CD4-positive, alpha-beta T cell treated with Interleukin-15 for 4 hours (primary cell): ENCODE data around the gene RAP1GAP2.

ENCODE experiments used
- DNase-seq: peaks from one replicate; pipeline ENCODE4 v3.0.0-alpha.2; 2020; ENCODE audit warnings: low spot score

The RAP1GAP2 gene

DNA sequence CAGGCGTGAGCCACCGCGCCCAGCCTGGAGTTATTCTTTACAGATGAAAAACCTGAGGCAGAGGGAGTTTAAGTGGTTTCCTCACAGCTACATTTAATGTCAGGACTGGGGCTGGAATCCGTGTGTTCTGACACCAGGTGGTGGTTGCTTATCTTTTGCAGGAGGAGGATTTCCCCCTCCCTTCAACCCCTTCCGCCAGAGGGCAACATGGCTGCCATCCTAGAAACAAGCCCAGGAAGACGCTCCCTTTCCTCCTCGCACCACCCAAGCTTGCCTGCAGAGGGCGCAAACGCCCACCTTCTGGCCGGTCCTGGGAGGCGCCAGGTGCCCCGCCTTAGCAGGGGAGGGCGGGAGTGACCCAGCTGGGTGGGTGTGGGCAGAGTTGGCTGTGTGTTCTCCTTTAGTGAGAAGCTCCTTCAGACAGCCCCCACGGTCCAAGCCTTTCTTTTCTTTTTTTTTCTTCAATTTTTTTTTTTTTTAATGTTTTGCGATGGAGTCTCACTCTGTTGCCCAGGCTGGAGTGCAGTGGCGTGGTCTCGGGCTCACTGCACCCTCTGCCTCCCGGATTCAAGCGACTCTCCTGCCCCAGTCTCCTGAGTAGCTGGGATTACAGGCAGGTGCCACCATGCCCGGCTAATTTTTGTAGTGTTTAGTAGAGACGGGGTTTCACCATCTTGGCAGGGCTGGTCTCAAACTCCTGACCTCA, 9.9 kb upstream of the RAP1GAP2 start:
- peak; percentile 93 for DNase-seq

DNA sequence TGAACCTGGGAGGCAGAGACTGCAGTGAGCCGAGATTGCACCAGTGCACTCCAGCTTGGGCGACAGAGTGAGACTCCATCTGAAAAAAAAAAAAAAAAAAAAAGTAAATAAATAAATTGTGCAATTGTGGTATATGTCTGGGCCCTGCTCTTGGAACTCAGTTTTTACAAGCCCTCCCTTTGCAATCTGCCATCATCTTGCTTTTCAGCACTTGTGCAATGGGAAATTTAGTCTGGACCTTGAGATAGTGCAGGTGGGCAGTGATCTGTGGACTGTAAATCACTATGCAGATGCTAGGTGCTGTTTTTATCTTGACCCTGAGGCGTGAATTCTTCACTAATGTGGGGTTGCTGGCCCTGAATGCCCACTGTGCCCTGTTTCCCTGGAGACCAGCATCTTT, 6.5 kb upstream of the RAP1GAP2 start:
- no peak for DNase-seq

DNA sequence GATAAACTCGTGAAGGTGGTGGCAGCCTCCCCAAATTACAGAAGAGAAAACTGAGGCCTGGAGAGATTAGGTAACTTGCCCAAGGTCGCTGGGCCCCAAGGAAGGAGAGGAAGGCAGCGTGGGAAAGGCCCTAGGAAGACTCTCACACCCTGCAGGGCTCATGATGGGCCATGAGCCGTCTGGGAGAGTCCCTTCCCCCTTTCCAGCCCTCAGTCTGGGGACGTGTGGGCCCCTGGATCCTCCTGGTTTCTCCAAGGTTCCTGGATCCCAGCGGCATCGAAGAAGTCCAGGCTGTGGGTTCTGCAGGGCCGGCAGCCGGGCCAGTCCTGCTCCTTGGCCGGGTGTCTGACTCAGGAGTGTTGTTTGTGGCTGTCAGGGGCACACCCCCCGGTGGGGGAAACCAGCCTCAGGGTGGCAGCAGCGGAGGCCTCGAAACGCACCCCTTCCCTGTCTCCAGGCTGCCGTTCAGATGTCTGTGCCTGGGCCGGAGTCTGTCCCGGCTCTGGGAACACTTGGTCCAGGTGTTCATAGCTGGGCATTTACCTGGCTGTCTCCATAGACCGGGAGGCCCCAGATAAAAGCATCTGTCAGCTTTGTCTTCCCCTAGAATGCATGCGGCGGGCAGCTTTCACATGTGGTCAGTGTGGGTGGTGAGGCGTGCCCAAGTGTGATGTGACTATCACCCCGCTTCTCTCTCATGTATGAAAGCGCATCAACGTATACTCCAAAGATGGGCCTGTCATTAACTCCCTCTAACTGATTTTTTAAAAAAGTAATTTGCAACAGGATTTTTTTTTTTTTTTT, 3.7 kb upstream of the RAP1GAP2 start:
- peak; percentile 69 for DNase-seq

DNA sequence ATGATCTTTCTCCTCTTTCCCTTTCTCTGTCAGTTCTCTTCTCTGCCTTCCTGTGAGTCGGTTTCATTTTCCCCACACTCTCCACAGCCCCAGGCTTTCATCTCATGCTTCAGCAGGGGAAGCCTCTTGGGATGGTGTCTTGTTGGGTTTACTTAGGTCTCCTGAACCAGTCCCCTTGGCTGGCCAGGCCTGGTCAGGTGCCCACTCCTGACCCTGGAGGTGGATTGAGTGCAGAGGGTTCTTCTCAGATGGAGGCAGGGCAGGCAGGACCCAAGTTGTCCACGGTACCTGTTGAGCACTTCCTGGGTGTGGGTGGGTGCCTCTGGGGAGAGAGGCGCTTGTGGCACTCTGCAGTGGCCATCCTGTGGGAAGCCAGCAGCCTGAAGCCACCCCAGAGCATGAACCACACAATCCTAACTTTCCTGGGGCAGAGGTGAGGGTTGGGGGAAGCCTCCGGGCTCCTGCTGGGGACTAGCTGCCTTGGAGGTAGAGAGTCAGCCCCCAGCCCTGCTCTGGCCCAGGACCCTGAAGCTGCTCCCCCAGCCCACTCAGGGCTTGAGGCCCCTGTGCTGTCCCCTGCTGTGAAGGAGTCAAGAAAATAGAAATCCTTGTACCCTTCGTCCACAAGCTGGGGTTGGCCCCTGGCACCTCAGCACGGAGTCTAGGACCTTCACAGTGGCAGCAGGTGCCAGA, 2.0 kb upstream of the RAP1GAP2 start:
- DNase-seq: no peak

DNA sequence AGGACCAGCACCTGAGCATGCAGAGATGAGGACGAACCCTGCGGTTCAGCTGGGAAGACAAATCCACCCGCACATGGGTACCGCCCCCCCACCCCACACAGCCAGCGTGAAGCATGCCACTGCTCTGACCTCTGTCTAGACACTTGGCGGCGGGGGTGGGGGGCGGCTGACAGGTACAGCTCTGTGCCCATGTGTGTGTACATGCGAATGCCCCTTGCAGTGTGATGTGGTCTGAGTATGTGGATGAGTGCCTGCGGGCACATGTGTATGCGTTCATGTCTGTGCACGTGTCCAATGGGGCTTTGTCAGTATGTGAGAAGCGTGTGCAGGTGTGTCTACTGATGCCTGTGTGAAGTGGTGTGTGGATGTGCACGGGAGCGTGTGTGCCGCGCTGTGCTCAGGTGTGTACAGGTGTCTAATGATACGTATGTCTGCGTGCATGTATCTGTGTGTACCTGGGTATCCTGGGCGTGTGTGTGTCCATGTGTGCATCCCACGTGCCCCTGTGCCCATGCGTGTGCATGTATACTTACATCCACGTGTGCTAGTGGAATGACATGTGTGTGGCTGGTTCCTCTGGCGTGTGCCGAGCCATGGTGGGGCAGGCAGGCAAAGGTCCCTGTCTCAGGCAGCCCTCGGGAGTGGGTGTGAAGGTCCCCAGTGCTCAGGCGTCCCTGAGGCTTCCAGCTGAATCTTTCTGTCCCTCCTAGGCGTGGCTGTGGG, 636 bp upstream of the RAP1GAP2 start:
- DNase-seq: no peak

DNA sequence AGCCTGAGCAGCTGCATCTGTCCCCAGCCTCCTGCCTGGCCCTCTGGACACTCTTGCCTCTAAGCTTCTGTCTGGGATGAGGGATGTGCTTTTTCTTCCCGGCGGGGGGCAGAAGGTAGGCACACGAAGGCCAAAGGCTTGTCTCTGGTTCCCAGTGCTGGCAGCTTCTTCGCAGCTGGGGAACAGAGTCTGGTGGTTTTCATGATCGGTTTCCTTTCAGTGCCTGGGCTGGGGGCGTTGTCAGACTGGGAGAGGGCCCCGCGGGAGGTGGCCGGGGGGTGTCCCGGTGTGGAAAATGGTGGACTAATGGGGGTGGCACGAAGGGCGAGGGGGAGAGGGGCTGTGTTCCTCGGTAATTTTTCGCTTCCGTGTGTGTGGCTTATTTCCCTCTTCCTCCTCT, 988 bp downstream of the RAP1GAP2 start:
- no peak for DNase-seq

DNA sequence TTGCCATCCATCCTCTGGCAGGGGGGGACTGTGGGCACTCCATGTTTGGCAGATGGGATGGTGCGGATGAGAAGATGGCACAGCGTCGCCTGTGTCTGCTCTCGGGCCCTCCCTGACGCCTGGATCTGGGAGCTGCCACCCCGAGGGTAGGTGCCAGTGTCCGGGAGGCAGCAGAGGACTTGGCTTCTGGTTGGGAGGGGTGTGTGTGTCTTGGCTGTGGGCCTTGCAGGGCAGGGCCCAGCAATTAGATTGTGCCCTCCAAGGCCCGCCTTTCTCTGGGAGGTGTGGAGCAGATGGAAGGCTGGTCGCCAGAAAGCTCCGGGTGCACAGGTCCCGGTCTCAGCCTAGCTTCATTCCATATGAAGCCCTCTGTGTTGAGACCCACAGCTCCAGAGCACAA, 1.4 kb downstream of the RAP1GAP2 start:
- DNase-seq: no peak

DNA sequence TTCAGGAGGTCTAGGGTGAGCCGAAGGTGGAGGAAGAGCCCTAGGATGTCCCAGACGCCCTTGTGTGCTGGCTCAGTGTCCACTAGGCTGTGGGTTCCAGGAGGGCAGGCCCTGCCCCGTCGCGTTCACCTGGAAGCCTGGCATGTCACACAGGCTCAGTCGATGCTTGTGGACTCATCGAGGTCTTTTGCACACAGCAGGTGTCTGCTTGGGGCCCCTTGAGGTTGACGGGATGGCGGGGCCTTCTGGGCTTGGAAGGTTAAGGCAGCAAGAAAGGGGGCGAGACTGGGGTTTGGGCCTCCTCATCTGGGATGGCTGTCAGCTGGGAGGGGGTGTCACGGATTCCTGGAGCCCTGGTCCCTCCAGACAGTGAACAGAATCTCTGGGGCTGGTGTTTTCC, 1.9 kb downstream of the RAP1GAP2 start:
- DNase-seq: no peak

DNA sequence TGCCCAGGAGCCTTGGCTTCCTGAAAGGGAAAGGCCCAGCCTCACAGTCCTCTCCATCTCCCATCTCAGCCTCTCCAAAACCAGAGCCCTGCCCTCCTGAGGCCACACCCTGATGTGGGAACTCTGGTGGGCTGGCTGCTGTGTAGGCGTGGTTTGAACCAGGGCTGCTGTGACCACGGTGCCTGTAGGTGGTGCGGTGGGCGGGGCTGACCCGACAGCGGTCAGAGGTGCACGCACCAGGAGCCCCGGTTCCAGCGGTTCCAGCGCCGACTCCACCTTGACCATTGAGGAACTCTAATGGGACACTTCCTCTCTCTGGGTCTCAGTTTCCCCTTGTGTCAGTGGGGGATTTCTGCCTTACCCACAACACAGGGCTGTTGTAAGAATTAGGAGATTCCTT, 2.4 kb downstream of the RAP1GAP2 start:
- no peak for DNase-seq

DNA sequence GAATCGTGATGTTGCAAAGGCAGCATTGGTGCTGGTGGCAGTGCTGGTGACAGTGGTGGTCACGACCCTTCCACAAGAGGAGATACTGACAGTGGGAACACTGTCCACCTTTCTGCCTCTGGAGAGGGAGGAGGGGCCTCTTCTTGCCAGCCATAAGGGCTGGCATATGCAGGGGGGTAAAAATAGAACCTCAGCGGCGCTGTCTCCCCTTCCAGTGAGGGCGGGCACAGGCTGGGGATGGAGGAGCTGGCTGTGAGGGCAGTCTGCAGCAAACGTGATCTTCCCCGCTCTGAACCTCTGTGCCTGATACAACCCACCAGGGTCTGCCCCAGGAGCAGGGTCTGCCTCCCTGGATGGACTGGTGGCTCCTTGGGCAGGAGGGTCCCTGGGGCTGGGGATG, 3.4 kb downstream of the RAP1GAP2 start:
- DNase-seq: no peak

DNA sequence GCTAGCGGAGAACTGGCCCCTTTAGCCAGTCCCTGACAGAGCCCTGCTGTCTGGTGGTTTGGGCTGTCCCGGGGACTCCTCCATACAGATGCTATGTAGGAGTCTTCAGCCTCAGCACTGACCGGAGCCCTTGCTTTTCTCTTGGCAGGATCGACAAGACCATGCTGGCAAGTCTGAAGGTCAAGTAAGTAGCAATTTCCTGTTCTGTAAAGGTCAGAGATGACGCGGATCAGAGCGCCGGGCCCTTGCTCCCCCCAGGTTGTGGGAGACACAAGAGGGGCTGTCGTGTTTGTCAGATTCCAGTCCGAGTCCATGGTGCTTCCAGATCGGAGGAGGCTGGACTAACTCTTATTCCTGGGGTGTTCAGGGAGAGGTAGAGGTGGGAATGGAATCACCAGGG, 4.1 kb downstream of the RAP1GAP2 start:
- no peak for DNase-seq

DNA sequence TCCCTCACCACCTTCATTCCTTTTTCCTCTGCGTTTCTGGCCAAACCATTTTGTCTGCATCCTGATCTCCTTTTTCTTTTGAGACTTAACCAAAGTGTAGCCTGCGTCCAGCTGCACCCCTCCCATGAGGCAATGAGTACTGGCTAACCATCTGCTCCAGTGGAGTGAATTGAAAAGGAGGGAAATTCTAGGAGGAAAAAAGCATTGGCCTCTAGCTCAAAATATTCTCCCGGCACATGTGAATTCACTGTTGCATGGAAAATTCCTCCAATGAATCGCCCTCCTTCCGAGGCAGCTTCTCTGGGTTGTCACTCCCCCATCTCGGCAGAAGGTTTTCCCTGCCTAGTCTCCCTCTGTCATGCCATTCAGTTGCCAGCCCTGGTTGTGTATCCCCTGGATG, 5.6 kb downstream of the RAP1GAP2 start:
- DNase-seq: no peak

DNA sequence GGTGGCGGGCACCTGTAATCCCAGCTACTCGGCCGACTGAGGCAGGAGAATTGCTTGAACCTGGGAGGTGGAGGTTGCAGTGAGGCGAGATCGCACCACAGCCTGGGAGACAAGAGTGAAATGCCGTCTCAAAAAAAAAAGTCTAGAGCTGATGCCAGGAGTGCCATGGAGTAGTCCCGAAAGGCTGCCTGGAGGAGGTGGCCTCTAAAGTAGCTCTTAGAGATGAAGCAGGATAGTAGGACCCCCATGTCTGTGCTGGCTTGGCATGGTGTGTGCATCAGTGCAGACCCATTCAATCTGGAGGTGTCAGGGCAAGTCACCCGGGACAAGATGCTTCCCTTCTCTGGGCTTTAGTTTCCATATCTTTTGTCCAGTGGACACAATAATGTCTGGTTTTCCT, 6.3 kb downstream of the RAP1GAP2 start:
- DNase-seq: no peak

DNA sequence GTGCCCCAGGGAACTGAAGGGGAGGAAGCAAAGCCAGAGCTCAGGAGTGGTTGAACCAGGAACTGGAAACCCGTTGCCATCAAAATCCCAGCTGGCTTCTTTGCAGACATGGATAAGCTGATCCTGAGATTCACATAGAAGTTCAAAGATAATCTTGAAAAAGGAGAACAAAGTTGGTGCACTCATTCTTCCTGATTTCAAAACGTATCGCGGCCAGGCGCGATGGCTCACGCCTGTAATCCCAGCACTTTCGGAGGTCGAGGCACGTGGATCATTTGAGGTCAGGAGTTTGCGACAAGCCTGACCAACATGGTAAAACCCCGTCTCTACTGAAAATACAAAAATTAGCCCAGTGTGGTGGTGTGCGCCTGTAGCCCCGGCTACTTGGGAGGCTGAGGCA, 7.1 kb downstream of the RAP1GAP2 start:
- DNase-seq: no peak

DNA sequence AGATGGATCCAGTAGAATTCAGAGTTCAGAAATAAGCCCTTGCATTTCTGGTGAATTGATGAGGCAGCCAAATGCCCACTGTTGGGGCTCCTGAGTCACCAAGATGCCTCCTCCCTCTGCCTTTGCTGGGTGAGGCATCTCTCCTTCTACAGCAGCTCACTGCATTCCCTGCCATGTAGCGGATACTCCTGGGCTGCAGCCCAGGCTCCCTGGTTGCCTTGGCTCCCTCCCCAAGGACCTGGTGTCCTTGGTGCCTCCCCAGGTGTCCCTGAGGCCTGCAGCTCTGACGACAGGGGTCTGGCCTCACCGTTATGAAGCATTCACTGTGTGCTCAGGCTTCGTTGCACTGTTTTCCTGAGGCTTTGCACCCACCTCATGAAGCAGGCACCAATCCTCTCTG, 7.7 kb downstream of the RAP1GAP2 start:
- DNase-seq: no peak

DNA sequence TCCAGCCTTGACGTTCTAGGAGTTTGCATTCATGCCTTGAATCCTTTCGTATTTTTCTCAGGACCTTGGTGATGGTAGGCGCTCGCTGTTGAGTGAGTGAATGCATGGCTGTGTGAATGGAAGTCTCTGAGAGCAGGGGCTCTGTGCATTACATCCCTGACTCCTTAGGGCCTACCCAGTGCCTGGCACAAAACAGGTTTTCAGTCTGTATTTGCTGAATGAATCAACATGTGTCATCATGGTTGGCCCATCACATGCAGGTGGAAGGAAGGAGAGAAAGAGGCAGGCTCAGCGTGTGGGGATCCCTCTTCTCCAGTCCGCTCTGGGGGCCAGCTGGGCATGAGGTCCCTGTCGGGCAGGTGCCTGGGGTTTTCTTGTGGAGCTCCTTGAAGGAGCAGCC, 8.7 kb downstream of the RAP1GAP2 start:
- DNase-seq: no peak

DNA sequence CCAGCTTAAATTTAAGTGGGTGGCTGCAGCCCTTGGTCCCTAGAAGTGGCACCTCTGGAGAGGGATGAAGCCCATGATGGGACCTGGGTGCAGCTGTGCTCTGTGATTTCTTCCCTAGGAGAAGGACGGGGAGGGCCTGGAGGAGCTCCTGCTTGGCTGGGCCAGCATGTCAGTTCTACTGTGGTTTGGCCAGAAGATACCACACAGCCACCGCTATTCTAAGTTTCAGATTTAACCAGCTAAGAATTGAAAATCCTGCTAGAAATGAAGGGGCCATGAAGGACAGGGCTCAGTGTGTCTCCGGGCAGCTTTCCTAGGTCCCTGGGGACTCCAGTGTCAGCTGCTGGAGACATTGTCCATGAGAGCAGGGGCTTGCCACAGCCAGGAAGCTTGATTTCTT, 9.7 kb downstream of the RAP1GAP2 start:
- no peak for DNase-seq

DNA sequence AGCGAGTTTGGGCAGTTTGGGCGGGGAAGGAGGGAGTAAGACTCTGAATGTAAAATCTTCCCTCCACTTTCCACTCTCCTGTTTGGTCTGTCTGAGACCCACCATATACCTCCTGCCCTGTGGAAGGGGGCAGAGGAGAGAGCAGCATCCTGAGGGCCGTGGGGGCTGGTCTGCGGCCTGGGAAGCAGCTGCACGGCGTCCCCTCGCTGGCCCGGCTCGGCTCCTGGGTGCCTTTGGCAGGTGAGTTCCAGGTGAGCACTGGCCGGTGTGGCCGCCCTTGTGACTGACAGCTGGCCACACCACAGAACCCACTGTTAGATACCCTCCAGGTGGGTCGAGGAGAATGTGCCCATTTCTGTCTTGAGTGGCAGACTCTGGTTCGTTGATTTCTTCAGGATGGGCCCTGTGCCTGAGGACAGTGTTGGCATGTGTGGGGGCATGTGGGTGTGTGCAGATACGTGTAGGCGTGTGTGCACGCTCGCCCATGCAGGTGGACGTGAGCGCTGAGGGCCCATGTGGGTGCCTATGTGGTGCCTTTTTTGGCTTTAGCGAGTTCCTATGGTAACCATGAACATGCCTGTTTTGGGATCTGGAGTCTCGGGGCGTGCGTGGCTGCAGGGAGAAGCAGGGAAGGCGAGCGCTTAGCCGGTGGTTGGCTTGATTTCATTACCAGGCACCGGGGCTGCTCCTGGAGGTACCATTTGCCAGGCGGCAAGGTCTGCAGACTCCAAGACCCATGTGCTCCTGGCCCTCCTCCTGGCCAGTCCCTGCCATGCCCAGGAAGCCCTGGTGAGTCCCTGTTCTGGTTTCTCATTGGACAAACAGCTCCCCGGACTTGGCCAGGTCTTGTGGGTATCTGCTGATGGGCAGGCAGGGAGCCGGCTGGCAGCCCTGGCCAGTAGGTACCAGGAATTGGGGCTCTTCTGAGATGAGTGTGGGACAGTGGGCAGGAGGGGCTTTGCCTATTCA, 12.4 kb downstream of the RAP1GAP2 start:
- no peak for DNase-seq

DNA sequence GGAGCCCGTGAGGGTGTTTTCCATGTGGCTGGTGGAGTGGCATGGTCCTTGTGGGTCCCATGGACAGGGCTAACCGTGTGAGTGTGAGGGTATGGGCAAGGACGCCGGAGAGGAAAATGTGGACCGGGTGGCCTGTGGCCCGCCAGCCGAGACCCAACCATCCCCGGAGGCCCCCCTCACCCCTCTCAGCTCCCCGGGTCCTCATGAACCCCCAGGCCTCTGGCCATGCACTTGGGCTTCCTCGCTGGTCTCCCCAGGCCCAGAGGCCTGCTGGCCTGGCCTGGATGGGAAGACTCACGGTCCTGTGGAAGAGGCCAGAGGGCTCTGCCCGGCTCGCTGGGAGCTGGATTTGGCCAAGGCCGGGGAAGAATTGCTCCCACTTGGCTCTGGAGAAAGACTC, 13.1 kb downstream of the RAP1GAP2 start:
- no peak for DNase-seq

DNA sequence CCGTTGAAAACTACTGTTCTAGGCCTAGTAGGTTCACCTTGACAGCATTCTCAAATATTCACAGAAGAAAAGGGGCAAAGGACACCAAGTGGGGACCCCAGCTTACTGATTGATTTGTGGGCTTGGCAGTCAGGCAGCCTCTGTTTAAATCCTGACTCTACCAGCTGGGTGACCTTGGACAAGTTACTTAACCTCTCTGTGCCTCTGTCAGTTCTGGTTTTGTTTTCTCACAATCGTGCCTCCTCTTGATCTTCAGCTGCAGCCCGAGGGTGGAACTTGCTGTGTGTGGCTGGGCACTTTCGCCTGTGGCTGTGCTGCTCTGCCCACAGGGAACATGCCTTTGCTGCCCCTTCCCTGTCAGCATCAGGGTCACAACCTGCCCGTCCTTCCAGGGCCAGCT, 17.8 kb downstream of the RAP1GAP2 start:
- peak; percentile 42 for DNase-seq
